GM10248 (cell line): Measurements from ENCODE around the gene RGL1.

Source experiments
- CTCF ChIA-PET: fragments of 300-600 bp; sonication (Branson Sonifier 250); formaldehyde crosslinking; extraction: SDS; loops from one replicate; lab custom pipeline; 2021; ENCODE audit warnings: antibody characterized with exemption; lab: Yijun Ruan, JAX
- POLR2A ChIA-PET: fragments of 350-650 bp; sonication (Branson Sonifier 250); formaldehyde crosslinking; extraction: SDS; loops from one replicate; lab custom pipeline; 2020; ENCODE audit warnings: antibody characterized with exemption; lab: Yijun Ruan, JAX
- DNase-seq: peaks from one replicate; pipeline ENCODE4 v3.0.0; 2012; ENCODE audit errors: extremely low spot score
- TF ChIP-seq, protein P1 (sequence below): IDR thresholded peaks from 2 replicates; pipeline ENCODE4 v1.5.1; 2012; ENCODE audit warnings: mild to moderate bottlenecking, low read depth; ENCODE audit errors: extremely low read depth, missing control alignments, control extremely low read depth

RGL1 gene

DNA sequence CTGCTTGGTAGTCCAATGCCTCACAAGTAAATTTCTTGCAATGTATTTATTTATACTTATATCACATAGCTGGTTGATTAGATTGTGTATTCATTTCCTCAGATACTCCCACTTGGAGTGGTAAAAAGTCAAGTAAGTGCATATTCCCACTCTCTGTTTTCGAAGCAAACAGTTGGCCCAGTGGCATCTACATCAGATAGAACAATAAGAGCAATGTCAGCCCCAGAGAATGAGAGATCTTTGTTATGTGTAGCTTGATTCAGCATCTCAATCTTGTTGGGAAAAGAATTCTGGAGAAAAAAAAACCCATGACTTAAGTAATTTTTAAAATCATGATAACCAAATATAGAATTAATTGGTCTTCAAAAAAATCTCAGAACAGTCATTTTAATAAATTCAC is 25.5 kb downstream of the RGL1 start:
- TF ChIP-seq, protein P1, sequence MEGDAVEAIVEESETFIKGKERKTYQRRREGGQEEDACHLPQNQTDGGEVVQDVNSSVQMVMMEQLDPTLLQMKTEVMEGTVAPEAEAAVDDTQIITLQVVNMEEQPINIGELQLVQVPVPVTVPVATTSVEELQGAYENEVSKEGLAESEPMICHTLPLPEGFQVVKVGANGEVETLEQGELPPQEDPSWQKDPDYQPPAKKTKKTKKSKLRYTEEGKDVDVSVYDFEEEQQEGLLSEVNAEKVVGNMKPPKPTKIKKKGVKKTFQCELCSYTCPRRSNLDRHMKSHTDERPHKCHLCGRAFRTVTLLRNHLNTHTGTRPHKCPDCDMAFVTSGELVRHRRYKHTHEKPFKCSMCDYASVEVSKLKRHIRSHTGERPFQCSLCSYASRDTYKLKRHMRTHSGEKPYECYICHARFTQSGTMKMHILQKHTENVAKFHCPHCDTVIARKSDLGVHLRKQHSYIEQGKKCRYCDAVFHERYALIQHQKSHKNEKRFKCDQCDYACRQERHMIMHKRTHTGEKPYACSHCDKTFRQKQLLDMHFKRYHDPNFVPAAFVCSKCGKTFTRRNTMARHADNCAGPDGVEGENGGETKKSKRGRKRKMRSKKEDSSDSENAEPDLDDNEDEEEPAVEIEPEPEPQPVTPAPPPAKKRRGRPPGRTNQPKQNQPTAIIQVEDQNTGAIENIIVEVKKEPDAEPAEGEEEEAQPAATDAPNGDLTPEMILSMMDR: no peak
- ChIA-PET CTCF (interaction anchor here (1.2 to 1.5 kb wide), 2 partner anchors 12 to 15 kb away, joined by 3 to 5 read pairs; no protein-coding TSS in a partner anchor), POLR2A (no interaction called here)
- DNase-seq: no peak

DNA sequence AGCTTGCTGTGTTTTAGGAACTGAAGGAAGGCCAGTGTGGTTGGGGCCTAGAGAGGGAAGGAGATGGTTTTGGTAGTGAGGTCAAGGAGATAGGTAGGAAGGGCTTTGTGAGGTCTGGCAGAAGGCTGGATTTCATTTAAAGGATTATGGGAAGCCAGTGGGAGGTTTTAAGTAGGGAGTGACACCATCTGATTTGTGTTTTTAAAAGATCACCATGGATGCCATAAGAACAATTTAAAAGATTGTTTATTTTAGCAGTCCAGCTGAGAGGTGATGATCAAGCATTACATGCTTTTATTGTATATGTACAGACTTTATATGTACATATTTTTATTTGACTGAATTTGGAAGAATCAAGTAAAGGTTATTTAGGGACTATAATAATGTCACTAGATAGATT is 26.4 kb downstream of the RGL1 start:
- no peak for DNase-seq
- TF ChIP-seq, protein P1: no peak
- ChIA-PET CTCF (interaction anchor here (0.8 to 3.9 kb wide), 5 partner anchors 9 to 14 kb away, joined by 3 to 21 read pairs (median 5); no protein-coding TSS in a partner anchor), POLR2A (interaction anchor here (0.5 kb wide), 1 partner anchor 22 kb away, joined by 3 read pairs; no protein-coding TSS in a partner anchor)

DNA sequence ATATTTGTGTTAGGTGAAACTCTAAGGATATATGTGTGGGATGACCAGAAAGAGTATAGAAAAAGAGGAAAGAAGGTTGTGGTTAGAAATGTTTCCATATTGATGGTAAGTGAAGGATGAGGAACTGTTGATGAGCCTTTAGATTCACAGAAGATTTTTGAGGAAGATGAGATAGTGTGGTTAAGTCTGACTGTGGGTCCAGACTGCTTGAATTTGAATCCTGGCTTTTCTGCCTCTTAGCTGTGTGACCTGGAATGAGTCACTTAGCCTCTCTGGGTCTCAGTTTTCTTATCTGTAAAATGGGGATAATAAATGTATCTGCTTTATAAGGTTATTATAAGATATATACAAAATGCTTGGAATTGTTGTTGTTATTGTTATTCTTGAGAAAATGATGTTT is 27.5 kb downstream of the RGL1 start:
- TF ChIP-seq, protein P1: no peak
- CTCF ChIA-PET: interaction anchor here (1.0 to 3.9 kb wide), 6 partner anchors 9 to 147 kb away, joined by 3 to 21 read pairs (median 6); no protein-coding TSS in a partner anchor
- no peak for DNase-seq
- POLR2A ChIA-PET: no interaction called here

DNA sequence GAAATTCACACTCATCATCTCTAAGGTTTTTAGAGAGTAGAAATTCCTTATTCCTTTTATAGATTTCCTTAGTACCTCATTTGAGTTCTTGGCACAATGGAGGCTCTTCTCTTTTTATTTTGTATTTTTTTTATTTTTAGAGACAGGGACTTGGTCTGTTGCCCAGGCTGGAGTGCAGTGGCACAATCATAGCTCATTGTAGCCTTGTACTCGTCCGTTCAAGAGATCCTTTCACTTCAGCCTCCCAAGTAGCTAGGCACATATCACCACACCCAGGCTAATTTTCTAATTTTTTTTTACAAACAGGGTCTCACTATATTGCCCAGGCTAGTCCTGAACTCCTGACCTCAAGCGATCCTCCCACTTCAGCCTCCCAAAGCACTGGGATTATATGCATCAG is 29.6 kb downstream of the RGL1 start:
- CTCF ChIA-PET: interaction anchor here (3.1 to 3.9 kb wide), 2 partner anchors 13 to 17 kb away, joined by 14 to 21 read pairs; no protein-coding TSS in a partner anchor
- no peak for DNase-seq
- POLR2A ChIA-PET: no interaction called here
- TF ChIP-seq, protein P1: no peak

DNA sequence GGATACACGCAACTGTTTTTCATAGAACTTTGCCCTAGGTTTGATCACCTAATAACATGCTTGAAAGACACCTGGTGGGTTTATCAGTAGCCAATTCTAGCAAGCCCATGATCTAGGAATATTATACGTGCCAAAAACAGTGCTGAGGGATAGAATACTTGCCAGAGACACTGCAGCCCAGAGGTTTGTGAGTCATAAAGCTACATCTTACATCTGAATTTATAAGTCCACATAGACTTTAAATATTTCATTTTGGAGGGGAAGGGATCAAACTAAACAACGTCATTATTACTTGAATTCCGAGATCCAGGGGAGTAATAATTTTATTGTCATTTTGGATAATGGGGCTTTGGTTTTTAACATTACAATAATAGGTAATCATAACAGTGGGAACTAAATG is 31.7 kb downstream of the RGL1 start:
- CTCF ChIA-PET: interaction anchor here (1.2 to 1.8 kb wide), 6 partner anchors 9 to 151 kb away, joined by 3 to 7 read pairs (median 4); no protein-coding TSS in a partner anchor

DNA sequence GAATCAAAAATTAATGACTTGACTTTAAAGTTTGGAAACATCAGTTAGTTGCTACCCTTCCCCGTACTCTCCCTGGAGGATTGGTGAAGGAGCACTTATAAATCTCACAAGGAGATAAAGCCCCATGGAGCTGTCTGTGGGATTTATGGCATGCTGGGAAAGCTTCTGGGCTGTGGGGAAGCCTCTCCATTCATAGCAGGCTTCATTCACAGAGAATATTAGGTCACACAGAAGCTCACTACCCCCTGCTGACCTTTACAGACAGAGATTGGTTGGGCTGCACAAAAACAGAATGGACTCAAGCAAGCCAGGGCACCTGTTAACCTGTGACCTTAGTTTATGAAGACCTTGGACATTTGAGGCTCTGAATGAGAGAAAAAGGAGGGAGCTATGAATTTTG is 32.1 kb downstream of the RGL1 start:
- ChIA-PET POLR2A (no interaction called here), CTCF (interaction anchor here (1.1 to 1.8 kb wide), 8 partner anchors 9 to 181 kb away, joined by 3 to 7 read pairs (median 4); no protein-coding TSS in a partner anchor)

More for the DNA sequence above, 31.7 kb downstream of the RGL1 start:
- no peak for DNase-seq
- TF ChIP-seq, protein P1: no peak
- POLR2A ChIA-PET: no interaction called here

More for the DNA sequence above, 32.1 kb downstream of the RGL1 start:
- TF ChIP-seq, protein P1: no peak
- DNase-seq: no peak
